Measurements from ENCODE around the gene EXT2. TPM values are rescaled to one million over a fixed set of nuclear protein-coding genes. Genes with fewer than 3 reads are reported as not detected.

Gene EXT2
- total RNA-seq, 4 donors from 2014 or later, result 63.9 to 66.6 (median 65.9) TPM

- ATAC-seq, result no peak
- Histone ChIP-seq H3K27ac (no peak overlapping the region), H3K9me3 (no peaks in the 10 kb centered on the region), H3K27me3 (no peaks in the 10 kb centered on the region), H3K4me3 (no peak overlapping the region), H3K4me1 (peaks cover 0 to 6% (median 5%) of the 10 kb centered on the region in 3 donors), H3K36me3 (peaks cover 0 to 6% of the 10 kb centered on the region in 2 donors)
- TF ChIP-seq EP300 (IDR thresholded peaks at IDR 0.05) (no peak), POLR2AphosphoS5 (IDR thresholded peaks at IDR 0.05) (no peak), CTCF (IDR thresholded peaks at IDR 0.05) (no peak), POLR2A (IDR thresholded peaks at IDR 0.05) (no peak)
- 73 to 86% methylated on average over 2 of the region's 2 CpGs for WGBS, 2 donors (ENCODE audit: low coverage in 1 of 2)
Observed at GRCh38 chr11:44180107-44180506, 84.6 kb downstream of the EXT2 start.

GRCh38 chr11:44185522-44185921, 90.0 kb downstream of the EXT2 start:
- Histone ChIP-seq H3K4me1 (no peaks in the 10 kb centered on the region), H3K36me3 (peaks cover 0 to 31% of the 10 kb centered on the region in 2 donors), H3K9me3 (peaks cover 0 to 13% (median 0%) of the 10 kb centered on the region in 3 donors), H3K27ac (no peak overlapping the region), H3K27me3 (no peaks in the 10 kb centered on the region), H3K4me3 (no peak overlapping the region)
- no peak for TF ChIP-seq EP300 (IDR thresholded peaks at IDR 0.05)
- TF ChIP-seq CTCF (IDR thresholded peaks at IDR 0.05), result no peak
- TF ChIP-seq POLR2AphosphoS5 (IDR thresholded peaks at IDR 0.05), result no peak
- TF ChIP-seq POLR2A (IDR thresholded peaks at IDR 0.05), result no peak
- no peak for ATAC-seq

- H3K27me3 ChIP-seq, result no peaks in the 10 kb centered on the region
- TF ChIP-seq POLR2A (IDR thresholded peaks at IDR 0.05) (no peak), POLR2AphosphoS5 (IDR thresholded peaks at IDR 0.05) (no peak), CTCF (IDR thresholded peaks at IDR 0.05) (no peak), EP300 (IDR thresholded peaks at IDR 0.05) (no peak)
- ATAC-seq, result no peak
- H3K9me3 ChIP-seq, result peaks cover 0 to 13% (median 0%) of the 10 kb centered on the region in 3 donors
- H3K36me3 ChIP-seq, result peaks cover 0 to 25% of the 10 kb centered on the region in 2 donors
- no peak overlapping the region for H3K27ac ChIP-seq
- no peak overlapping the region for H3K4me3 ChIP-seq
- no peaks in the 10 kb centered on the region for H3K4me1 ChIP-seq
- WGBS, 2 donors (ENCODE audit: low coverage in 1 of 2), result 90 to 93% methylated on average over 2 of the region's 2 CpGs
Observed at GRCh38 chr11:44186321-44186930, 90.9 kb downstream of the EXT2 start.

GRCh38 chr11:44188643-44189042, 93.2 kb downstream of the EXT2 start:
- Histone ChIP-seq H3K27ac (no peak overlapping the region), H3K9me3 (peaks cover 0 to 13% (median 0%) of the 10 kb centered on the region in 3 donors), H3K36me3 (peaks cover 0 to 25% of the 10 kb centered on the region in 2 donors), H3K4me3 (no peak overlapping the region), H3K4me1 (no peaks in the 10 kb centered on the region), H3K27me3 (no peaks in the 10 kb centered on the region)
- 95 to 96% methylated on average over 3 of the region's 3 CpGs for WGBS, 2 donors (ENCODE audit: low coverage in 1 of 2)
- TF ChIP-seq POLR2A (IDR thresholded peaks at IDR 0.05), result no peak
- no peak for TF ChIP-seq POLR2AphosphoS5 (IDR thresholded peaks at IDR 0.05)
- TF ChIP-seq EP300 (IDR thresholded peaks at IDR 0.05), result no peak
- no peak for TF ChIP-seq CTCF (IDR thresholded peaks at IDR 0.05)
- no peak for ATAC-seq
